T-helper 1 cell treated with Interleukin-12 subunit alpha and Interleukin-12 subunit beta and Interleukin-4 antibody, amounts not matched to agents 30 μg/mL and 1 μg/mL, for 36 hours (primary cell): ENCODE measurements around the gene ANKRD18B.
"Not testable (repeated sequence)": the region's sequence is repeated elsewhere in the genome, so short reads cannot be mapped to it uniquely, and the experiment has no call there.

Experiments
- H3K27ac Mint-ChIP-seq: one replicate; pipeline ENCODE4 v1.8.0; 2021; ENCODE audit warnings: mild to moderate bottlenecking, mixed read lengths
- H3K27me3 Mint-ChIP-seq: one replicate; pipeline ENCODE4 v1.8.0; 2021; ENCODE audit warnings: low read depth, mixed read lengths
- H3K36me3 Mint-ChIP-seq: one replicate; pipeline ENCODE4 v1.8.0; 2021; ENCODE audit warnings: low read depth, mixed read lengths
- H3K4me1 Mint-ChIP-seq: one replicate; pipeline ENCODE4 v1.8.0; 2021; ENCODE audit warnings: low read depth, mixed read lengths
- H3K4me3 Mint-ChIP-seq: one replicate; pipeline ENCODE4 v1.8.0; 2021; ENCODE audit warnings: mild to moderate bottlenecking, moderate library complexity, mixed read lengths
- H3K9me3 Mint-ChIP-seq: one replicate; pipeline ENCODE4 v1.8.0; 2021; ENCODE audit warnings: mixed read lengths

ANKRD18B gene

DNA sequence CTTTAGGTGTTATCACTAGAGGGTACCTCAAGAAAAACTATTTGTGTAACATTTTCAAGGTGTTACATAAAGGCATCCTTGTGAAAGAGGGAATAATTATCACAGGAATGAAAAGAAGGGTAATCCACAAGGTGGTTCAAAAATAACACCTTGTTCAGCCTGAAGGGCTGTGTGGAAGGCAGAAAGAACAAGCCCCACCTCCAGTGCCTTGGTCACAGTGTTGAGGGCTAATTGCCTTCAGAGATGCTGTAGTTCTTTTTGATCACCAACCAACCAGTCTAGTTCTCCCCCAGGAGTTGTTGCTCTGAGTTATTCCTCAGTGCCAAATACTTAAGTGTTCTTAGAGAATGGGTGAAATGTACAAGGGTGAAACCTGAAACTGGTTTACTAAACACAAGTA, 43.7 kb downstream of the ANKRD18B start:
- not testable (repeated sequence) for H3K36me3 Mint-ChIP-seq, H3K9me3 Mint-ChIP-seq, H3K4me1 Mint-ChIP-seq, H3K4me3 Mint-ChIP-seq, H3K27ac Mint-ChIP-seq
- peaks cover 12% of the 10 kb centered on the region for H3K27me3 Mint-ChIP-seq

GRCh38 chr9:33577786-33578185, 53.7 kb downstream of the ANKRD18B start:
- not testable (repeated sequence) for H3K9me3 Mint-ChIP-seq, H3K36me3 Mint-ChIP-seq, H3K4me1 Mint-ChIP-seq, H3K27ac Mint-ChIP-seq, H3K27me3 Mint-ChIP-seq, H3K4me3 Mint-ChIP-seq

DNA sequence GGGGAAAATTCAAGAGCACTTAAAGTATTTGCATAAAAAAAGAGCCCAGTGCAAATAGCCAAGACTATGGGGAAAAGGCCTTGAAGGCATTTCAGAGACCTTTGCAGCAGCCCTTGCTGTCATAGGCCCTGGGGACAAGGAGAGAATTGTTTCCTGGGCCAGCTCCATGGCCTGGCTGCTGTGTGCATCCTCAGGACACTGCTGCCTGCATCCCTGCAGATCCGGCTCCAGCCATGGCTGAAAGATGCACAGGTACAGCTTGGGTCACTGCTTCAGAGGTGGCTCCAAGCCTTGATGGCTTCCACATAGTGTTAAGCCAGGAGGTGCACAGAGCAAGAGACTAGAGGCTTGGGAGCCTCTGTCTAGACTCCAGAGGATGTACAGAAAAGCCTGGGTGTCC, 55.9 kb downstream of the ANKRD18B start:
- not testable (repeated sequence) for H3K4me3 Mint-ChIP-seq, H3K4me1 Mint-ChIP-seq, H3K27ac Mint-ChIP-seq, H3K36me3 Mint-ChIP-seq, H3K9me3 Mint-ChIP-seq, H3K27me3 Mint-ChIP-seq

DNA sequence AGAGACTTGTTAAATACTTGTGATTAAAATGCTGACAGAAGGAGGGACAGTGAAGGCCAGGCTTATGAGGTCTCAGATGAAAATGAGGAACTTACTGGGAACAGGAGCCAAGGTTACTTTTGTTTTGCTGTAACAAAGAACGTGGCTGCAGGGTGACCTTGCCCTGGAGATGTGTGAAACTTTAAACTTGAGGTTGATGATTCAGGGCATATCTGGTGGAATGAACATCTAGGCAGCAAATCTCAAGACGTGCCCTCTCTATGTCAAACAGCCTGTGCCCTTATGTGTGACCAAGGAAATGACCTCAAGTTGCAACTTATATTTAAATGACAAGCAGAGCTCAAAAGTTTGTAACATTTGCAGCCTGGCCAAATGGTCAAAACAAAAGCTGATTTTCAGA, 58.6 kb downstream of the ANKRD18B start:
- H3K4me1 Mint-ChIP-seq, H3K27me3 Mint-ChIP-seq, H3K9me3 Mint-ChIP-seq, H3K36me3 Mint-ChIP-seq, H3K4me3 Mint-ChIP-seq, H3K27ac Mint-ChIP-seq: not testable (repeated sequence)

- H3K27me3 Mint-ChIP-seq, H3K36me3 Mint-ChIP-seq, H3K4me1 Mint-ChIP-seq, H3K9me3 Mint-ChIP-seq, H3K27ac Mint-ChIP-seq, H3K4me3 Mint-ChIP-seq: not testable (repeated sequence)
Measured at GRCh38 chr9:33586128-33586527, 62.1 kb downstream of the ANKRD18B start.

- not testable (repeated sequence) for H3K9me3 Mint-ChIP-seq, H3K27ac Mint-ChIP-seq, H3K36me3 Mint-ChIP-seq, H3K4me1 Mint-ChIP-seq, H3K27me3 Mint-ChIP-seq, H3K4me3 Mint-ChIP-seq
Measured at GRCh38 chr9:33587799-33588198, 63.7 kb downstream of the ANKRD18B start.

GRCh38 chr9:33588876-33589275, 64.8 kb downstream of the ANKRD18B start:
- H3K36me3 Mint-ChIP-seq, H3K27ac Mint-ChIP-seq, H3K4me1 Mint-ChIP-seq, H3K27me3 Mint-ChIP-seq, H3K9me3 Mint-ChIP-seq, H3K4me3 Mint-ChIP-seq: not testable (repeated sequence)

DNA sequence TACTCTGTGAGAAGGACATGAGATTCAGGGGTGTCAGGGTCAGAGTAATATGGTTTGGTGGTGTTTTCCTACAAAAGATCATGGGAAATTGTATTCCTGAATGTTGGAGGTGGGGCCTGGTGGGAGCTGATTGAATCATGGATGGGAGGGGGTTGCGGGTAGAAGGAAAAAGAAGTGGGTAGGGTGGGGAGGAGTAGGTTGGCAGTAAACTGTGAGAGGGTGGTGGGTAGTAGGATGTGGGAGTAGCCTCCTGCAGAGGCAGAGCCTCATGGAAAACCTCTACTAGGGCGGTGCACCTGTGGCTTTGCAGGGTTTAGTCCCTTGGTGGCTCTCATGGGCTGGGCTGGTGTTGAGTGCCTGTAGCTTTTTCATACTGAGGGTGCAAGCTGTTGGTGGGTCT, 66.8 kb downstream of the ANKRD18B start:
- not testable (repeated sequence) for H3K27me3 Mint-ChIP-seq, H3K27ac Mint-ChIP-seq, H3K36me3 Mint-ChIP-seq, H3K4me1 Mint-ChIP-seq, H3K9me3 Mint-ChIP-seq, H3K4me3 Mint-ChIP-seq

DNA sequence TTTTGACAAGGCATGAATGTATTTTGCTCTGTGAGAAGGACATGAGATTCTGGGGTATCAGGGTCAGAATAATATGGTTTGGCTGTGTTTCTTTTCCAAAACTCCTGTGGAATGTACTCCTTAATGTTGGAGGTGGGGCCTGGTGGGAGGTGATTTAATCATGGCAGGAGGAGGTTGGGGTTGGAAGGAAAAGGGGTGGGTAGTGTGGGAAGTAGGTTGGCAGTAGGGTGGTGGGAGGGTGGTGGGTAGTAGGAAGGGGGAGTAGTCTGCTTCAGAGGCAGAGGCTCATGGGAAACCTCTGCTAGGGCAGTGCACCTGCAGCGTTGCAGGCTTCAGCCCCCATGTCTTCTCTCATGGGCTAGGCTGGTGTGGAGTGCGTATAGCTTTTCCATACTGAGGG, 72.9 kb downstream of the ANKRD18B start:
- not testable (repeated sequence) for H3K27ac Mint-ChIP-seq, H3K4me3 Mint-ChIP-seq, H3K9me3 Mint-ChIP-seq, H3K4me1 Mint-ChIP-seq, H3K27me3 Mint-ChIP-seq, H3K36me3 Mint-ChIP-seq

DNA sequence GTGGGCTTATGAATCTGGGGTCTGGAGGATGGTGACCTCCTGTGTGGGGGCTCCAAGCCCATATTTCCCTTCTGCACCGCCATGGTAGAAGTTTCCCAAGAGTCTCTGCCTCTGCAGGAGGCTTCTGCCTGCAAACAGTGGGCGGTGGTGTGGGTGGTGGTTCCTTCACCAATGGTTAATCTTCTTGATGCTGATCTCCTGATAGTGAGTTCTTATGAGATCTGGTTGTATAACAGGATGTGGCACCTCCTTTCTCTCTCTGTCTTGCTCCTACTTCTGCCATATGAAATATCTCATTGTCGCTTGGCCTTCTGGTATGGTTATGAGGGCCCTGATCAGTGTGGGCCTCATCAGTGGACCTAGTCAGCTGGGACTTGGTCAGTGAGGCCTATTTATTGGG, 73.3 kb downstream of the ANKRD18B start:
- peak overlapping the region; percentile 70 for H3K27ac Mint-ChIP-seq
- H3K4me1 Mint-ChIP-seq, H3K36me3 Mint-ChIP-seq, H3K27me3 Mint-ChIP-seq, H3K4me3 Mint-ChIP-seq, H3K9me3 Mint-ChIP-seq: not testable (repeated sequence)

GRCh38 chr9:33598796-33599379, 74.8 kb downstream of the ANKRD18B start:
- H3K27ac Mint-ChIP-seq, H3K36me3 Mint-ChIP-seq, H3K9me3 Mint-ChIP-seq, H3K4me3 Mint-ChIP-seq, H3K4me1 Mint-ChIP-seq, H3K27me3 Mint-ChIP-seq: not testable (repeated sequence)

- not testable (repeated sequence) for H3K27me3 Mint-ChIP-seq, H3K4me1 Mint-ChIP-seq, H3K4me3 Mint-ChIP-seq, H3K9me3 Mint-ChIP-seq, H3K27ac Mint-ChIP-seq, H3K36me3 Mint-ChIP-seq
Measured at GRCh38 chr9:33600911-33601310, 76.9 kb downstream of the ANKRD18B start.

- H3K4me1 Mint-ChIP-seq, H3K4me3 Mint-ChIP-seq: not testable (repeated sequence)
Measured at GRCh38 chr9:33604249-33604648, 80.2 kb downstream of the ANKRD18B start.

GRCh38 chr9:33604936-33605335, 80.9 kb downstream of the ANKRD18B start:
- not testable (repeated sequence) for H3K4me3 Mint-ChIP-seq, H3K4me1 Mint-ChIP-seq, H3K9me3 Mint-ChIP-seq, H3K36me3 Mint-ChIP-seq, H3K27ac Mint-ChIP-seq
- H3K27me3 Mint-ChIP-seq = peaks cover 17% of the 10 kb centered on the region

More at GRCh38 chr9:33604249-33604648, 80.2 kb downstream of the ANKRD18B start:
- not testable (repeated sequence) for H3K27ac Mint-ChIP-seq, H3K9me3 Mint-ChIP-seq, H3K36me3 Mint-ChIP-seq
- H3K27me3 Mint-ChIP-seq = peaks cover 13% of the 10 kb centered on the region

DNA sequence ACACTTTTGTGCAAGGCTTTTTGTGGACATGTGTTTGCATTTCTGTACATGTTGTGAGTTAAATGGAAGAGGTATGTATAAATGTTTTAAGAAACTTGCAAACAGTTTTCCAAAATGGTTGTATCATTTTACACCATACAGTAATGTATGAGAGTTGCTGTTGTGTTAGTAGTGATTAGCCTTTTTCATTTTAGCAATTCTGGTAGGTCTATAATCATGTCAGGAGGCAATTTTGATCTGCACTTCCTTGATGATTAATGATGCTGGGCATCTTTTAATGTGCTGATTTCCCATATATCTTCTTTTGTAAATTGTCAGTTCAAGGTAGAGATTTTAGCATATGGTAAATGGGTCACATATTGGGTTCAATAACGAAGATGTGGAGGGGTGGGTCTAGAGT, 87.3 kb downstream of the ANKRD18B start:
- no peak overlapping the region for H3K27ac Mint-ChIP-seq
- no peaks in the 10 kb centered on the region for H3K4me1 Mint-ChIP-seq
- H3K27me3 Mint-ChIP-seq = peaks cover 48% of the 10 kb centered on the region
- H3K9me3 Mint-ChIP-seq = no peaks in the 10 kb centered on the region
- no peak overlapping the region for H3K4me3 Mint-ChIP-seq
- no peaks in the 10 kb centered on the region for H3K36me3 Mint-ChIP-seq

DNA sequence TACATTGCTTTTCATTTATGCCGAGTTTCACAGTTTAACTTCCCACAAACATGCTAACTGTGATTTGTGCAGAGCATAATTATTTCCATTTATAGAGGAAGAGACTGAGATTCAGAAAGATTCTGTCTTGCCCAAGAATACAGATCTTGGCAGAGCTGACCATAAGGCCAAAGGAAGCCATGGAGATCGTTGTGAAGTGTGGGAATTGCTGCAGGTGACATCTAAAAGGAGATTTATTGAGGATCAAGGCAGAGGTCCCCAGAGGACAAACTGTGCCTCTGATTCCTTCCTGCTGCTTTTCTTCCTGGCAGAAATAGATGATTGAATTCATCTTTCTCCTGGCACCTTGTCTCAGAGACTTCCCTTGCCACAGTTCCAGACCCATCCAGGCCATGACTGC, 88.4 kb downstream of the ANKRD18B start:
- H3K36me3 Mint-ChIP-seq, H3K4me3 Mint-ChIP-seq, H3K9me3 Mint-ChIP-seq, H3K27ac Mint-ChIP-seq, H3K4me1 Mint-ChIP-seq: not testable (repeated sequence)
- H3K27me3 Mint-ChIP-seq = peaks cover 49% of the 10 kb centered on the region
